ENCODE measurements around the gene USP24.

- TF ChIP-seq POLR2AphosphoS5 (IDR thresholded peaks at IDR 0.05), result no peak
- TF ChIP-seq CTCF (IDR thresholded peaks at IDR 0.05), result no peak
Observed at GRCh38 chr1:55179177-55179835, 35.9 kb downstream of the USP24 start.
